Activated naive CD4-positive, alpha-beta T cell treated with anti-CD3 and anti-CD28 coated beads for 36 hours (primary cell): Measurements from ENCODE around the gene CALML5. TPM values are rescaled to one million over a fixed set of nuclear protein-coding genes. Genes with fewer than 3 reads are reported as not detected.

Experiments used
- CTCF ChIA-PET: fragments of 350-600 bp; sonication (Branson Sonifier 250); formaldehyde crosslinking; loops from one replicate; lab custom pipeline; 2021; ENCODE audit warnings: antibody characterized with exemption; lab: Charles Lee
- DNase-seq: peaks from one replicate; pipeline ENCODE4 v3.0.0-alpha.2; 2020
- H3K27ac Mint-ChIP-seq: one replicate; pipeline ENCODE4 v1.8.0; 2021; ENCODE audit warnings: mild to moderate bottlenecking, mixed read lengths
- H3K27me3 Mint-ChIP-seq: one replicate; pipeline ENCODE4 v1.8.0; 2021; ENCODE audit warnings: low read depth, mixed read lengths
- H3K36me3 Mint-ChIP-seq: one replicate; pipeline ENCODE4 v1.8.0; 2021; ENCODE audit warnings: low read depth, mixed read lengths
- H3K4me1 Mint-ChIP-seq: one replicate; pipeline ENCODE4 v1.8.0; 2021; ENCODE audit warnings: low read depth, mixed read lengths
- H3K4me3 Mint-ChIP-seq: one replicate; pipeline ENCODE4 v1.8.0; 2021; ENCODE audit warnings: mild to moderate bottlenecking, moderate library complexity, mixed read lengths
- H3K9me3 Mint-ChIP-seq: one replicate; pipeline ENCODE4 v1.8.0; 2021; ENCODE audit warnings: mixed read lengths
- intact Hi-C: fragments of 100-400 bp; cut with micrococcal nuclease; formaldehyde crosslinking; loops from one replicate; pipeline ENCODE4 v1.15.1; 2023
- total RNA-seq, 2 experiments: library from RNA; stranded (reverse); gene quantifications; one replicate each; pipeline ENCODE4 v1.2.3, GENCODE V29; 2021

CALML5 gene
- total RNA-seq, 2 experiments from 2014 or later = not detected

- no peaks in the 10 kb centered on the region for H3K36me3 Mint-ChIP-seq
- no peak overlapping the region for H3K27ac Mint-ChIP-seq
- intact Hi-C loops = no loop called here
- no peak overlapping the region for H3K4me3 Mint-ChIP-seq
- CTCF ChIA-PET = no interaction called here
- no peak for DNase-seq
- no peaks in the 10 kb centered on the region for H3K4me1 Mint-ChIP-seq
- no peaks in the 10 kb centered on the region for H3K9me3 Mint-ChIP-seq
- no peaks in the 10 kb centered on the region for H3K27me3 Mint-ChIP-seq
Measured at GRCh38 chr10:5523796-5524574, 24.6 kb upstream of the CALML5 start.

GRCh38 chr10:5522913-5523560, 23.7 kb upstream of the CALML5 start:
- CTCF ChIA-PET = no interaction called here
- Mint-ChIP-seq H3K9me3 (no peaks in the 10 kb centered on the region), H3K27ac (no peak overlapping the region), H3K4me3 (no peak overlapping the region), H3K27me3 (no peaks in the 10 kb centered on the region), H3K4me1 (no peaks in the 10 kb centered on the region), H3K36me3 (no peaks in the 10 kb centered on the region)
- no peak for DNase-seq
- intact Hi-C loops = no loop called here

GRCh38 chr10:5519054-5519453, 19.7 kb upstream of the CALML5 start:
- no peaks in the 10 kb centered on the region for H3K36me3 Mint-ChIP-seq
- intact Hi-C loops = no loop called here
- H3K9me3 Mint-ChIP-seq = no peaks in the 10 kb centered on the region
- no peak overlapping the region for H3K4me3 Mint-ChIP-seq
- CTCF ChIA-PET = interaction anchor here (0.6 kb wide), 1 partner anchor 28 kb away, joined by 3 read pairs; no protein-coding TSS in a partner anchor
- H3K27me3 Mint-ChIP-seq = no peaks in the 10 kb centered on the region
- no peaks in the 10 kb centered on the region for H3K4me1 Mint-ChIP-seq
- no peak overlapping the region for H3K27ac Mint-ChIP-seq
- no peak for DNase-seq

GRCh38 chr10:5518143-5518542, 18.8 kb upstream of the CALML5 start:
- Mint-ChIP-seq H3K27me3 (no peaks in the 10 kb centered on the region), H3K27ac (no peak overlapping the region), H3K36me3 (no peaks in the 10 kb centered on the region), H3K9me3 (no peaks in the 10 kb centered on the region), H3K4me1 (peaks cover 6% of the 10 kb centered on the region), H3K4me3 (no peak overlapping the region)
- CTCF ChIA-PET = no interaction called here
- intact Hi-C loops = no loop called here
- DNase-seq = no peak

- H3K9me3 Mint-ChIP-seq = no peaks in the 10 kb centered on the region
- H3K27me3 Mint-ChIP-seq = no peaks in the 10 kb centered on the region
- intact Hi-C loops = no loop called here
- CTCF ChIA-PET = no interaction called here
- peaks cover 12% of the 10 kb centered on the region for H3K4me1 Mint-ChIP-seq
- no peak overlapping the region for H3K4me3 Mint-ChIP-seq
- no peaks in the 10 kb centered on the region for H3K36me3 Mint-ChIP-seq
- H3K27ac Mint-ChIP-seq = no peak overlapping the region
- DNase-seq = no peak
Measured at GRCh38 chr10:5517546-5517945, 18.2 kb upstream of the CALML5 start.

- Mint-ChIP-seq H3K4me3 (no peak overlapping the region), H3K36me3 (no peaks in the 10 kb centered on the region), H3K27me3 (peaks cover 4% of the 10 kb centered on the region), H3K4me1 (peaks cover 19% of the 10 kb centered on the region), H3K27ac (no peak overlapping the region), H3K9me3 (no peaks in the 10 kb centered on the region)
- CTCF ChIA-PET = interaction anchor here (1.4 kb wide), 1 partner anchor 107 kb away, joined by 4 read pairs; no protein-coding TSS in a partner anchor
- intact Hi-C loops = no loop called here
- DNase-seq = no peak
Measured at GRCh38 chr10:5515948-5516761, 16.8 kb upstream of the CALML5 start.

- CTCF ChIA-PET = no interaction called here
- DNase-seq = no peak
- H3K9me3 Mint-ChIP-seq = no peaks in the 10 kb centered on the region
Measured at GRCh38 chr10:5514226-5514850, 15.0 kb upstream of the CALML5 start.

GRCh38 chr10:5512881-5513612, 13.7 kb upstream of the CALML5 start:
- CTCF ChIA-PET = interaction anchor here (0.6 kb wide), 1 partner anchor 544 kb away, joined by 5 read pairs; no protein-coding TSS in a partner anchor
- H3K27ac Mint-ChIP-seq = no peak overlapping the region
- DNase-seq = peak; percentile 31
- intact Hi-C loops = no loop called here
- peaks cover 19% of the 10 kb centered on the region for H3K4me1 Mint-ChIP-seq
- no peaks in the 10 kb centered on the region for H3K36me3 Mint-ChIP-seq
- H3K9me3 Mint-ChIP-seq = no peaks in the 10 kb centered on the region
- peaks cover 4% of the 10 kb centered on the region for H3K27me3 Mint-ChIP-seq
- no peak overlapping the region for H3K4me3 Mint-ChIP-seq

More at GRCh38 chr10:5514226-5514850, 15.0 kb upstream of the CALML5 start:
- H3K4me3 Mint-ChIP-seq = no peak overlapping the region
- H3K27me3 Mint-ChIP-seq = peaks cover 4% of the 10 kb centered on the region
- peaks cover 19% of the 10 kb centered on the region for H3K4me1 Mint-ChIP-seq
- H3K27ac Mint-ChIP-seq = no peak overlapping the region
- no peaks in the 10 kb centered on the region for H3K36me3 Mint-ChIP-seq
- intact Hi-C loops = no loop called here

- no peak overlapping the region for H3K4me3 Mint-ChIP-seq
- H3K4me1 Mint-ChIP-seq = peaks cover 19% of the 10 kb centered on the region
- no peaks in the 10 kb centered on the region for H3K36me3 Mint-ChIP-seq
- DNase-seq = no peak
- CTCF ChIA-PET = no interaction called here
- H3K27ac Mint-ChIP-seq = no peak overlapping the region
- peaks cover 4% of the 10 kb centered on the region for H3K27me3 Mint-ChIP-seq
- intact Hi-C loops = no loop called here
- no peaks in the 10 kb centered on the region for H3K9me3 Mint-ChIP-seq
Measured at GRCh38 chr10:5512331-5512730, 13.0 kb upstream of the CALML5 start.

GRCh38 chr10:5511885-5512280, 12.5 kb upstream of the CALML5 start:
- no peaks in the 10 kb centered on the region for H3K36me3 Mint-ChIP-seq
- no peak overlapping the region for H3K4me3 Mint-ChIP-seq
- peaks cover 4% of the 10 kb centered on the region for H3K27me3 Mint-ChIP-seq
- no peaks in the 10 kb centered on the region for H3K9me3 Mint-ChIP-seq
- H3K27ac Mint-ChIP-seq = no peak overlapping the region
- CTCF ChIA-PET = no interaction called here
- intact Hi-C loops = no loop called here
- no peak for DNase-seq
- peaks cover 19% of the 10 kb centered on the region for H3K4me1 Mint-ChIP-seq

- H3K36me3 Mint-ChIP-seq = no peaks in the 10 kb centered on the region
- no peak for DNase-seq
- no peak overlapping the region for H3K4me3 Mint-ChIP-seq
- peaks cover 4% of the 10 kb centered on the region for H3K27me3 Mint-ChIP-seq
- peaks cover 19% of the 10 kb centered on the region for H3K4me1 Mint-ChIP-seq
- CTCF ChIA-PET = interaction anchor here (2.0 kb wide), 1 partner anchor 112 kb away, joined by 6 read pairs; no protein-coding TSS in a partner anchor
- intact Hi-C loops = no loop called here
- H3K9me3 Mint-ChIP-seq = no peaks in the 10 kb centered on the region
- no peak overlapping the region for H3K27ac Mint-ChIP-seq
Measured at GRCh38 chr10:5511231-5511884, 12.0 kb upstream of the CALML5 start.
